Measurements from ENCODE around the gene CCL16. TPM values are rescaled to one million over a fixed set of nuclear protein-coding genes. Genes with fewer than 3 reads are reported as not detected.

CCL16 gene
- total and polyA plus RNA-seq, 2 of the 4 experiments (the other 2 are of a cell fraction): not detected

GRCh38 chr17:35927714-35928113, 53.6 kb downstream of the CCL16 start:
- Histone ChIP-seq H4K5ac (ENCODE audit: low read depth, low read length) (no peak overlapping the region), H3K18ac (ENCODE audit: low read depth, low read length) (no peak overlapping the region), H3K56ac (ENCODE audit: extremely low read depth, insufficient read depth, low read length) (no peak overlapping the region), H3K9me3 (ENCODE audit: control insufficient read depth, insufficient read depth, low read length) (no peaks in the 10 kb centered on the region), H2AFZ (replicated peaks; ENCODE audit: low read length, poor library complexity) (no peak overlapping the region), H3K9ac (ENCODE audit: low read depth, low read length) (no peak overlapping the region), H3K4me2 (ENCODE audit: low read depth, low read length) (no peak overlapping the region), H2BK5ac (ENCODE audit: low read depth, low read length, poor library complexity, severe bottlenecking) (no peak overlapping the region), H2BK15ac (ENCODE audit: low read depth, low read length) (no peak overlapping the region), H3K9me1 (ENCODE audit: insufficient read depth, low read length) (0 out of 2 replicates have a peak, but pooled peaks cover 3% of the 10 kb centered on the region), H3K27me3 (ENCODE audit: control insufficient read depth, insufficient read depth, low read length) (peaks cover 1% of the 10 kb centered on the region; the same call in 1 of the 2 replicates), H3K79me1 (ENCODE audit: low read depth in 1 of 2, low read length in 2 of 2) (no peaks in the 10 kb centered on the region), H3K4ac (ENCODE audit: low read depth, low read length) (no peak overlapping the region), H3K23ac (ENCODE audit: low read depth, low read length) (no peak overlapping the region), H2BK20ac (ENCODE audit: low read depth, low read length) (no peak overlapping the region), H2AK9ac (replicated peaks; ENCODE audit: low read depth, low read length, poor library complexity) (no peak overlapping the region), H4K8ac (ENCODE audit: low read depth in 2 of 2, low read length in 2 of 2) (no peak overlapping the region), H2BK120ac (ENCODE audit: low read depth, low read length) (no peak overlapping the region), H3K4me1 (ENCODE audit: control insufficient read depth, insufficient read depth, low read length) (no peaks in the 10 kb centered on the region), H4K91ac (ENCODE audit: insufficient read depth, low read depth, low read length) (no peak overlapping the region), H3K27ac (ENCODE audit: insufficient read depth, low read length) (no peak overlapping the region), H3K36me3 (ENCODE audit: control insufficient read depth, insufficient read depth, low read length) (no peaks in the 10 kb centered on the region), H3K14ac (replicated peaks; ENCODE audit: low read depth, low read length) (no peak overlapping the region), H2AK5ac (ENCODE audit: low read depth, low read length) (no peak overlapping the region), H3K4me3 (ENCODE audit: insufficient read depth, low read depth, low read length) (no peak overlapping the region), H4K20me1 (ENCODE audit: insufficient read depth, low read length) (no peaks in the 10 kb centered on the region)
- DNase-seq (no peak), ATAC-seq (ENCODE audit: low read depth) (no peak)
- POLR2A ChIA-PET (ENCODE audit: unreplicated experiment): no interaction called here
- BruUV-seq (replicated peaks): no TSS peak
- TF ChIP-seq NFE2L2 (IDR thresholded peaks at IDR 0.05; ENCODE audit: low read depth, low read length) (no peak), ELK1 (IDR thresholded peaks at IDR 0.05; ENCODE audit: borderline replicate concordance, low read depth, low read length) (no peak), CHD1 (IDR thresholded peaks at IDR 0.05; ENCODE audit: low read depth, low read length) (no peak), FOS (IDR thresholded peaks at IDR 0.05; ENCODE audit: low read depth, low read length) (no peak), MAFK (IDR thresholded peaks at IDR 0.05; ENCODE audit: low read depth, low read length) (no peak), BHLHE40 (IDR thresholded peaks at IDR 0.05; ENCODE audit: low read depth, low read length) (no peak), CTCF (conservative IDR thresholded peaks at IDR 0.05; ENCODE audit: low read depth, low read length) (no peak), RFX5 (IDR thresholded peaks at IDR 0.05; ENCODE audit: low read depth, low read length) (no peak), MXI1 (IDR thresholded peaks at IDR 0.05; ENCODE audit: borderline replicate concordance, low read depth, low read length) (no peak), RAD21 (IDR thresholded peaks at IDR 0.05; ENCODE audit: low read length) (no peak), CEBPB (IDR thresholded peaks at IDR 0.05; ENCODE audit: low read depth, low read length) (no peak), MAZ (IDR thresholded peaks at IDR 0.05; ENCODE audit: borderline replicate concordance, low read depth, low read length) (no peak), POLR2A (IDR thresholded peaks at IDR 0.05; ENCODE audit: low read depth, low read length) (no peak), SMC3 (IDR thresholded peaks at IDR 0.05; ENCODE audit: low read depth, low read length) (no peak), USF2 (IDR thresholded peaks at IDR 0.05; ENCODE audit: low read depth, low read length) (no peak), RCOR1 (IDR thresholded peaks at IDR 0.05; ENCODE audit: insufficient replicate concordance, low read length) (no peak)
- dilution Hi-C loops (cut with HindIII; ENCODE audit: low sequenced_read_pairs, unreplicated experiment): no loop called here
- intact Hi-C loops (cut with micrococcal nuclease): no loop called here
- in situ Hi-C loops (cut with MboI; ENCODE audit: low sequenced_read_pairs): no loop called here
- CTCF ChIA-PET: no interaction called here
